NCI-H1930 (cell line): ENCODE results near the gene CCDC12.

Source experiments
- DNase-seq, 2 experiments: peaks; one replicate each; lab custom pipeline; 2025; lab: John Stamatoyannopoulos, UW

CCDC12 gene

GRCh38 chr3:46874430-46874829 lies 102.1 kb downstream of the CCDC12 start:
- DNase-seq = no peak

GRCh38 chr3:46873521-46873920 lies 103.0 kb downstream of the CCDC12 start:
- no peak for DNase-seq
